ENCODE results near the gene UBE2K. TPM values are rescaled to one million over a fixed set of nuclear protein-coding genes. Genes with fewer than 3 reads are reported as not detected.

Gene UBE2K
- total RNA-seq, 4 donors from 2014 or later: 31.7 to 41.5 (median 34.3) TPM

GRCh38 chr4:39818646-39819045, 120.7 kb downstream of the UBE2K start:
- peaks cover 0 to 10% (median 4%) of the 10 kb centered on the region in 4 donors for H3K4me1 ChIP-seq
- 73% methylated on average over 4 of the region's 5 CpGs for WGBS
- DNase-seq (ENCODE audit: extremely low spot score): no peak
- no peaks in the 10 kb centered on the region for H3K9me3 ChIP-seq
- no peaks in the 10 kb centered on the region for H3K27me3 ChIP-seq
- no peak overlapping the region for H3K4me3 ChIP-seq
- peaks cover 0 to 9% (median 4%) of the 10 kb centered on the region in 4 donors for H3K36me3 ChIP-seq
- intact Hi-C loops (cut with DNase I): no loop called here
- TF ChIP-seq POLR2A (IDR thresholded peaks at IDR 0.05; ENCODE audit: low read depth) (no peak), POLR2AphosphoS5 (IDR thresholded peaks at IDR 0.05) (no peak), EP300 (IDR thresholded peaks at IDR 0.05) (no peak)
- TF ChIP-seq, protein P1, sequence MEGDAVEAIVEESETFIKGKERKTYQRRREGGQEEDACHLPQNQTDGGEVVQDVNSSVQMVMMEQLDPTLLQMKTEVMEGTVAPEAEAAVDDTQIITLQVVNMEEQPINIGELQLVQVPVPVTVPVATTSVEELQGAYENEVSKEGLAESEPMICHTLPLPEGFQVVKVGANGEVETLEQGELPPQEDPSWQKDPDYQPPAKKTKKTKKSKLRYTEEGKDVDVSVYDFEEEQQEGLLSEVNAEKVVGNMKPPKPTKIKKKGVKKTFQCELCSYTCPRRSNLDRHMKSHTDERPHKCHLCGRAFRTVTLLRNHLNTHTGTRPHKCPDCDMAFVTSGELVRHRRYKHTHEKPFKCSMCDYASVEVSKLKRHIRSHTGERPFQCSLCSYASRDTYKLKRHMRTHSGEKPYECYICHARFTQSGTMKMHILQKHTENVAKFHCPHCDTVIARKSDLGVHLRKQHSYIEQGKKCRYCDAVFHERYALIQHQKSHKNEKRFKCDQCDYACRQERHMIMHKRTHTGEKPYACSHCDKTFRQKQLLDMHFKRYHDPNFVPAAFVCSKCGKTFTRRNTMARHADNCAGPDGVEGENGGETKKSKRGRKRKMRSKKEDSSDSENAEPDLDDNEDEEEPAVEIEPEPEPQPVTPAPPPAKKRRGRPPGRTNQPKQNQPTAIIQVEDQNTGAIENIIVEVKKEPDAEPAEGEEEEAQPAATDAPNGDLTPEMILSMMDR (IDR thresholded peaks at IDR 0.05): no peak
- H3K27ac ChIP-seq (replicated peaks in 1 of 4): no peak overlapping the region

- WGBS: 69% methylated on average over 5 of the region's 5 CpGs
- intact Hi-C loops (cut with DNase I): loop anchor here (10.0 kb wide), 1 partner anchor 125 kb away; the partner anchor contains the start of gene UBE2K
Observed at GRCh38 chr4:39820186-39820585, 122.2 kb downstream of the UBE2K start.

GRCh38 chr4:39821951-39822350, 124.0 kb downstream of the UBE2K start:
- 91% methylated on average over 9 of the region's 9 CpGs for WGBS

More at GRCh38 chr4:39820186-39820585, 122.2 kb downstream of the UBE2K start:
- H3K27ac ChIP-seq (replicated peaks in 1 of 4): no peak overlapping the region
- peaks cover 0 to 19% (median 9%) of the 10 kb centered on the region in 4 donors for H3K36me3 ChIP-seq
- H3K4me3 ChIP-seq: no peak overlapping the region
- no peaks in the 10 kb centered on the region for H3K27me3 ChIP-seq
- TF ChIP-seq EP300 (IDR thresholded peaks at IDR 0.05) (no peak), POLR2A (IDR thresholded peaks at IDR 0.05; ENCODE audit: low read depth) (no peak), POLR2AphosphoS5 (IDR thresholded peaks at IDR 0.05) (no peak)
- TF ChIP-seq, protein P1 (IDR thresholded peaks at IDR 0.05): no peak
- no peak for DNase-seq (ENCODE audit: extremely low spot score)
- no peaks in the 10 kb centered on the region for H3K9me3 ChIP-seq
- peaks cover 0 to 10% (median 4%) of the 10 kb centered on the region in 4 donors for H3K4me1 ChIP-seq

GRCh38 chr4:39822662-39823061, 124.7 kb downstream of the UBE2K start:
- H3K9me3 ChIP-seq: no peaks in the 10 kb centered on the region
- peaks cover 0 to 7% (median 2%) of the 10 kb centered on the region in 4 donors for H3K4me1 ChIP-seq
- TF ChIP-seq EP300 (IDR thresholded peaks at IDR 0.05) (no peak), POLR2A (IDR thresholded peaks at IDR 0.05; ENCODE audit: low read depth) (no peak), POLR2AphosphoS5 (IDR thresholded peaks at IDR 0.05) (no peak)
- TF ChIP-seq, protein P1 (IDR thresholded peaks at IDR 0.05): no peak
- no peak overlapping the region for H3K27ac ChIP-seq (replicated peaks in 1 of 4)
- intact Hi-C loops (cut with DNase I): loop anchor here (10.0 kb wide), 1 partner anchor 128 kb away; the partner anchor contains the start of gene UBE2K
- H3K36me3 ChIP-seq: peaks cover 5 to 39% (median 16%) of the 10 kb centered on the region in 4 donors
- H3K27me3 ChIP-seq: no peaks in the 10 kb centered on the region
- no peak for DNase-seq (ENCODE audit: extremely low spot score)
- no peak overlapping the region for H3K4me3 ChIP-seq

More at GRCh38 chr4:39821951-39822350, 124.0 kb downstream of the UBE2K start:
- TF ChIP-seq EP300 (IDR thresholded peaks at IDR 0.05) (no peak), POLR2A (IDR thresholded peaks at IDR 0.05; ENCODE audit: low read depth) (no peak), POLR2AphosphoS5 (IDR thresholded peaks at IDR 0.05) (no peak)
- TF ChIP-seq, protein P1 (IDR thresholded peaks at IDR 0.05): no peak
- no peak for DNase-seq (ENCODE audit: extremely low spot score)
- peaks cover 0 to 7% (median 2%) of the 10 kb centered on the region in 4 donors for H3K4me1 ChIP-seq
- H3K9me3 ChIP-seq: no peaks in the 10 kb centered on the region
- H3K27me3 ChIP-seq: no peaks in the 10 kb centered on the region
- intact Hi-C loops (cut with DNase I): loop anchor here (10.0 kb wide), 1 partner anchor 127 kb away; the partner anchor contains the start of gene UBE2K
- H3K4me3 ChIP-seq: no peak overlapping the region
- peaks cover 2 to 32% (median 16%) of the 10 kb centered on the region in 4 donors for H3K36me3 ChIP-seq
- H3K27ac ChIP-seq (replicated peaks in 1 of 4): no peak overlapping the region

All from esophagus muscularis mucosa (tissue), 4 donors.